IPS-18c (cell line): Measurements from ENCODE around the gene PTGES.
A peak's percentile ranks its signal among the peaks of the same experiment; 100 is the strongest.

Experiments
- H3K4me3 ChIP-seq: 2 replicates; pipeline ENCODE4 v1.7.0; 2013; ENCODE audit warnings: low read depth, mild to moderate bottlenecking, low read length, moderate library complexity; ENCODE audit not compliant: insufficient read depth
- H3K9me3 ChIP-seq: one replicate; pipeline ENCODE4 v1.6.1; 2013; ENCODE audit warnings: mild to moderate bottlenecking, low read length, moderate library complexity; ENCODE audit not compliant: control insufficient read depth, insufficient read depth

PTGES gene

GRCh38 chr9:129710169-129710453, 42.7 kb downstream of the PTGES start:
- Histone ChIP-seq H3K4me3 (no peak overlapping the region), H3K9me3 (no peaks in the 10 kb centered on the region)

- H3K9me3 ChIP-seq, result no peaks in the 10 kb centered on the region
- H3K4me3 ChIP-seq, result no peak overlapping the region
Observed at GRCh38 chr9:129709438-129710168, 43.2 kb downstream of the PTGES start.

GRCh38 chr9:129708793-129709192, 44.0 kb downstream of the PTGES start:
- Histone ChIP-seq H3K9me3 (no peaks in the 10 kb centered on the region), H3K4me3 (no peak overlapping the region)

GRCh38 chr9:129704807-129705206, 48.0 kb downstream of the PTGES start:
- Histone ChIP-seq H3K9me3 (no peaks in the 10 kb centered on the region), H3K4me3 (no peak overlapping the region)

GRCh38 chr9:129703667-129704355, 49.0 kb downstream of the PTGES start:
- Histone ChIP-seq H3K9me3 (no peaks in the 10 kb centered on the region), H3K4me3 (no peak overlapping the region)

GRCh38 chr9:129702589-129703520, 50.0 kb downstream of the PTGES start:
- Histone ChIP-seq H3K9me3 (no peaks in the 10 kb centered on the region), H3K4me3 (no peak overlapping the region)

- no peak overlapping the region for H3K4me3 ChIP-seq
- H3K9me3 ChIP-seq, result no peaks in the 10 kb centered on the region
Observed at GRCh38 chr9:129701549-129701948, 51.3 kb downstream of the PTGES start.

GRCh38 chr9:129701054-129701453, 51.8 kb downstream of the PTGES start:
- H3K4me3 ChIP-seq, result no peak overlapping the region
- H3K9me3 ChIP-seq, result no peaks in the 10 kb centered on the region

GRCh38 chr9:129698254-129698757, 54.5 kb downstream of the PTGES start:
- H3K9me3 ChIP-seq, result no peaks in the 10 kb centered on the region
- no peak overlapping the region for H3K4me3 ChIP-seq

GRCh38 chr9:129697656-129698253, 55.1 kb downstream of the PTGES start:
- peak overlapping the region; percentile 67 for H3K4me3 ChIP-seq

GRCh38 chr9:129696944-129697655, 55.7 kb downstream of the PTGES start:
- Histone ChIP-seq H3K9me3 (no peaks in the 10 kb centered on the region), H3K4me3 (peak overlapping the region; percentile 67)

More at GRCh38 chr9:129697656-129698253, 55.1 kb downstream of the PTGES start:
- H3K9me3 ChIP-seq, result no peaks in the 10 kb centered on the region

- no peaks in the 10 kb centered on the region for H3K9me3 ChIP-seq
- no peak overlapping the region for H3K4me3 ChIP-seq
Observed at GRCh38 chr9:129695870-129696269, 57.0 kb downstream of the PTGES start.

- Histone ChIP-seq H3K4me3 (no peak overlapping the region), H3K9me3 (no peaks in the 10 kb centered on the region)
Observed at GRCh38 chr9:129694243-129694646, 58.6 kb downstream of the PTGES start.

- Histone ChIP-seq H3K9me3 (no peaks in the 10 kb centered on the region), H3K4me3 (no peak overlapping the region)
Observed at GRCh38 chr9:129693741-129694140, 59.1 kb downstream of the PTGES start.

GRCh38 chr9:129692534-129692933, 60.3 kb downstream of the PTGES start:
- no peak overlapping the region for H3K4me3 ChIP-seq
- no peaks in the 10 kb centered on the region for H3K9me3 ChIP-seq
